Smooth muscle cell (in vitro differentiated cells): Measurements from ENCODE around the gene BRSK2. TPM values are rescaled to one million over a fixed set of nuclear protein-coding genes. Genes with fewer than 3 reads are reported as not detected.

Experiments
- DNase-seq: peaks from one replicate; lab custom pipeline; 2025; ENCODE audit not compliant: unreplicated experiment; lab: John Stamatoyannopoulos, UW
- H2AFZ ChIP-seq: fragments of 200-600 bp; sonication (generic); 2 replicates; pipeline ENCODE4 v1.6.0; 2016; ENCODE audit warnings: antibody characterized with exemption, low read depth, mild to moderate bottlenecking
- H3F3A ChIP-seq: fragments of 200-600 bp; sonication (generic); 2 replicates; pipeline ENCODE4 v1.6.0; 2017; ENCODE audit warnings: antibody characterized with exemption, low read depth
- H3K27ac ChIP-seq: fragments of 200-600 bp; sonication (generic); 2 replicates; pipeline ENCODE4 v1.5.1; 2016; ENCODE audit warnings: low read depth, mild to moderate bottlenecking
- H3K27me3 ChIP-seq: fragments of 200-600 bp; sonication (generic); 2 replicates; pipeline ENCODE4 v1.6.1; 2016; ENCODE audit warnings: low read depth, mild to moderate bottlenecking
- H3K36me3 ChIP-seq: fragments of 200-600 bp; sonication (generic); 2 replicates; pipeline ENCODE4 v1.5.1; 2016; ENCODE audit warnings: low read depth
- H3K4me1 ChIP-seq: fragments of 200-600 bp; sonication (generic); 2 replicates; pipeline ENCODE4 v1.5.1; 2016; ENCODE audit warnings: low read depth
- H3K4me2 ChIP-seq: fragments of 200-600 bp; sonication (generic); 2 replicates; pipeline ENCODE4 v1.6.0; 2016; ENCODE audit warnings: mild to moderate bottlenecking
- H3K4me3 ChIP-seq: fragments of 200-600 bp; sonication (generic); 2 replicates; pipeline ENCODE4 v1.5.1; 2016; ENCODE audit warnings: mild to moderate bottlenecking
- H3K79me2 ChIP-seq: fragments of 200-600 bp; sonication (generic); 2 replicates; pipeline ENCODE4 v1.6.0; 2016; ENCODE audit warnings: low read depth, mild to moderate bottlenecking
- H3K9ac ChIP-seq: fragments of 200-600 bp; sonication (generic); 2 replicates; pipeline ENCODE4 v1.6.0; 2016; ENCODE audit warnings: low read depth
- H3K9me3 ChIP-seq: fragments of 200-600 bp; sonication (generic); replicated peaks from 2 replicates; pipeline ENCODE4 v1.5.1; 2016; ENCODE audit warnings: low read depth
- H4K20me1 ChIP-seq: fragments of 200-600 bp; sonication (generic); 2 replicates; pipeline ENCODE4 v1.6.0; 2016; ENCODE audit warnings: low read depth
- CTCF ChIP-seq: fragments of 200-600 bp; sonication (generic); IDR thresholded peaks from 2 replicates; pipeline ENCODE4 v1.5.1; 2017; ENCODE audit warnings: borderline replicate concordance, mild to moderate bottlenecking, antibody characterized with exemption; ENCODE audit not compliant: insufficient read depth, poor library complexity, severe bottlenecking
- WGBS: methylation state at CpG from one replicate; pipeline ENCODE4 v1.1.7; 2016; ENCODE audit warnings: low lambda C conversion rate; 5-methylcytosine and 5-hydroxymethylcytosine counted together
- polyA plus RNA-seq: library from polyadenylated mRNA; unstranded; fragments of >200 nt; fragmentation: Nextera tagmentation; extraction: Ambion mirVana; gene quantifications from 2 replicates; pipeline ENCODE4 v1.2.1, GENCODE V29; 2016
- total RNA-seq: library from RNA; depleted of rRNA; stranded (reverse); fragments of >200 nt; gene quantifications from 2 replicates; pipeline ENCODE4 v1.2.3, GENCODE V29; 2014

The BRSK2 gene
- total and polyA plus RNA-seq, 2 experiments from 2014 or later, result 1.5 to 5.2 TPM

GRCh38 chr11:1368966-1369365 lies 20.8 kb upstream of the BRSK2 start:
- H3K4me3 ChIP-seq, result no peak overlapping the region
- no peaks in the 10 kb centered on the region for H3F3A ChIP-seq
- H3K4me2 ChIP-seq, result no peak overlapping the region
- H3K27ac ChIP-seq, result no peak overlapping the region
- H4K20me1 ChIP-seq, result no peaks in the 10 kb centered on the region
- no peak overlapping the region for H3K9ac ChIP-seq
- WGBS, result 86% methylated on average over 15 of the region's 16 CpGs
- H2AFZ ChIP-seq, result no peak overlapping the region
- no peak for DNase-seq
- no peaks in the 10 kb centered on the region for H3K36me3 ChIP-seq
- H3K9me3 ChIP-seq, result no peaks in the 10 kb centered on the region
- no peak for TF ChIP-seq CTCF
- H3K79me2 ChIP-seq, result no peaks in the 10 kb centered on the region
- no peaks in the 10 kb centered on the region for H3K27me3 ChIP-seq
- H3K4me1 ChIP-seq, result no peaks in the 10 kb centered on the region

- H3K36me3 ChIP-seq, result no peaks in the 10 kb centered on the region
- no peak overlapping the region for H2AFZ ChIP-seq
- H3F3A ChIP-seq, result no peaks in the 10 kb centered on the region
- no peaks in the 10 kb centered on the region for H4K20me1 ChIP-seq
- H3K4me1 ChIP-seq, result no peaks in the 10 kb centered on the region
- H3K9me3 ChIP-seq, result no peaks in the 10 kb centered on the region
- no peak overlapping the region for H3K4me3 ChIP-seq
- no peak overlapping the region for H3K27ac ChIP-seq
- no peaks in the 10 kb centered on the region for H3K79me2 ChIP-seq
- WGBS, result 87% methylated on average over 15 of the region's 18 CpGs
- no peak for DNase-seq
- TF ChIP-seq CTCF, result no peak
- H3K27me3 ChIP-seq, result no peaks in the 10 kb centered on the region
- no peak overlapping the region for H3K4me2 ChIP-seq
- no peak overlapping the region for H3K9ac ChIP-seq
Observed at GRCh38 chr11:1369371-1370005, 20.2 kb upstream of the BRSK2 start.

- no peak for TF ChIP-seq CTCF
- Histone ChIP-seq H3K27me3 (no peaks in the 10 kb centered on the region), H3K9me3 (no peaks in the 10 kb centered on the region), H4K20me1 (no peaks in the 10 kb centered on the region), H3K4me2 (no peak overlapping the region), H3K36me3 (no peaks in the 10 kb centered on the region), H3F3A (no peaks in the 10 kb centered on the region), H3K9ac (no peak overlapping the region), H3K27ac (no peak overlapping the region), H3K79me2 (no peaks in the 10 kb centered on the region), H3K4me1 (no peaks in the 10 kb centered on the region), H3K4me3 (no peak overlapping the region), H2AFZ (no peak overlapping the region)
- WGBS, result 92% methylated on average over 31 of the region's 38 CpGs
- DNase-seq, result no peak
Observed at GRCh38 chr11:1370186-1371025, 19.3 kb upstream of the BRSK2 start.
